ENCODE results near the gene MACF1.

DNA sequence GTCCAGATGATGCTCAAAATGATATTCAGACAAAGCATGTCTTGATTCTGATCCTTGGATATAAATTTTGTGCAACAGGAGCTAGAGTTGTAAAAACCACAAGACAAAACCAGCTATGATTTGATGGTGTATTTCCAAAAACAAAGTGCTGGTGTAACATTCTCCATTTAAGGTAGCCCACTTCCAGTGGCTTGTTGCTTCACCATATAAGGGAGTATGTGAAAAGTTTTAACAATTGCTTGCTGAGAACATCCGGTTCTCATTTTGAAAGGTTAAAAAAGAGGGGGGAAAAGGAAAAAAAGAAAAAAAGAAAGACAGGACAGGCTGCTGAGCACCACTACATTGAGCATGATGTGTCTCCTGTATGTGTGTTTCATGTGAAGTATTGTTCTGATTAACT, 123.6 kb downstream of the MACF1 start:
- TF ChIP-seq POLR2AphosphoS5 (IDR thresholded peaks at IDR 0.05; ENCODE audit: low read depth, low read length) (no peak), POLR2A (IDR thresholded peaks at IDR 0.05; ENCODE audit: low read depth, low read length) (no peak), TAF1 (IDR thresholded peaks at IDR 0.05; ENCODE audit: borderline replicate concordance, low read depth, low read length) (no peak)
